ENCODE data around the gene RECQL5.

Gene RECQL5

DNA sequence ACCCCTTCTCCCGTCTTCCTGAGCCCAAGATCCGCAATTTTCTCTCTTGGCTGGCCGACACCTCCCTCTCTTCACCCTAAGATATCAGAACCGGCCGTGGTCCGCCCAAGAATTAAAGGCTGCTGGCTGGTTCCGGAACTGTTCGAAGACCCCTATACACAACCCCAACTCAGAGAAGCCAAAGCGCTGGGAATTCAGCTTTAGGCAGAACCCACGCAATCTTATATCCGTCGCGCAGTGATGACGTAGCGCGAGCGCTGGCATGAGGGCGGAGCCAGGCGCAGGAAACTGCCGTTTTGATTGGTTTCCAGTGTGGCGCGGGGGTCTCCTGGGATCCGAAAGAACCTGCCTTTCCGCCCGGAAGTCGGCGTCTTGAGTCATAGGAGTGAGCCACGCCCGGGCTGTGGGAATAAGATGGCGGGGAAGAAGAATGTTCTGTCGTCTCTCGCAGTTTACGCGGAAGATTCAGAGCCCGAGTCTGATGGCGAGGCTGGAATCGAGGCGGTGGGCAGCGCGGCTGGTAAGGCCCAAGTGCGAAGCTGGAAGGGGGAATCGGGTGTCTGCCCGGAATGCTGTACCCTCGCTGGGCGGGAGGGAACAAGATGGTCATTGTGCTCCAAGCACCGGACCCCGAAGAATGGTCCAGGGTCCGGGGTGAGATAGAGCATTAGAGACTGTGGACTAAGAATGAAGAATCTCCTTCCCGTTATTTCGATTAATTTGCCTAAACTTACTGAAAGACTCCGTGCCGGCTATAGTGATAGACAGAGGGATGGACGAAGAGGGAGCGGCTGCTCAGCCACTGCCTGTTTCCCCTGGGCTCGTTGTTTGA, at the start of gene RECQL5, which contains the start of gene SAP30BP:
Gene RECQL5, minus strand, starts transcription at position 196 of the 832 bp plus-strand sequence. CDS start 597 bp downstream, outside the sequence.
Gene SAP30BP, plus strand, starts transcription at position 380 of the 832 bp plus-strand sequence. Its CDS starts 35 bp downstream, at position 415.
- peak; percentile 70 to 96 for DNase-seq

DNA sequence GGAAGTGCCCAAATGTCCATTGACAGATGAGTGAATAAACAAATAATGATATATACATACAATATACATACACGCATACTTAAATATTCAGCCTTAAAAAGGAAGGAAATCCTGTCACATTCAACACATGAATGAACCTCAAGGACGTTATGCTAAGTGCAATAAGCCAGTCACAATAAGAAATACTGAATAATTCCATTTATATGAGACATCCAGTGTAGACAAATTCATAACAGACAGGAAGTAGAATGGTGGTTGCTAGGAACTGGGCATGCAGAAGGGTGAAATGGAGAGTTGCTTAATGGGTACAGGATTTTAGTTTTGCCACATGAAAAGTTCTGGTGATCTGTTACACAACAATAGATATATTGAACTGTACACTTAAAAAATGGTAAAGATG, 45.5 kb upstream of the RECQL5 start:
- DNase-seq = no peak

DNA sequence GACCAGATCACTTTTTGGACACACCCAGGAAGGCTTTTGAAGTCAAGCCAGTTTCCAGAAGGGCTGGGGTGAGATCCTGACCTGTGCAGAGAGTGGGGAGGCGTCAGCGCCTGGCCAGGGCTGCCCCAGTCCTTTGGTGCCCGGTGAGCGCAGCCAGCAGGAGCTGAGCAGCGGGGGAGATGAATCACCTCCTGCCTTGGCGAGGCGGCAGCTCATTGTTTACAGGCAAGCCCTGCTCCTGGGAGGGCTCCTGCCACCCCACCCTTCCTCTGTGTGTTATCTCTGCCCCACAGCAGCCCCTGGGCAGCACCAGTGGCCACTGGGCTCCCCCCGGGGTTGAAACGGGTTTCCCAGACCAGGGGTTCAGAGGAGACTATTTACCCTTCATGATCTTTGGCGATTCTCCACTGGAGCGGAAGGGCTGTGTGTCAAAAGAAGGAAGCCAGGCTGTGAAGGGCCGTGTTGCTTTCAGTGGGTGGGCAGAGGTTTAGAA, 40.2 kb upstream of the RECQL5 start:
- no peak for DNase-seq

DNA sequence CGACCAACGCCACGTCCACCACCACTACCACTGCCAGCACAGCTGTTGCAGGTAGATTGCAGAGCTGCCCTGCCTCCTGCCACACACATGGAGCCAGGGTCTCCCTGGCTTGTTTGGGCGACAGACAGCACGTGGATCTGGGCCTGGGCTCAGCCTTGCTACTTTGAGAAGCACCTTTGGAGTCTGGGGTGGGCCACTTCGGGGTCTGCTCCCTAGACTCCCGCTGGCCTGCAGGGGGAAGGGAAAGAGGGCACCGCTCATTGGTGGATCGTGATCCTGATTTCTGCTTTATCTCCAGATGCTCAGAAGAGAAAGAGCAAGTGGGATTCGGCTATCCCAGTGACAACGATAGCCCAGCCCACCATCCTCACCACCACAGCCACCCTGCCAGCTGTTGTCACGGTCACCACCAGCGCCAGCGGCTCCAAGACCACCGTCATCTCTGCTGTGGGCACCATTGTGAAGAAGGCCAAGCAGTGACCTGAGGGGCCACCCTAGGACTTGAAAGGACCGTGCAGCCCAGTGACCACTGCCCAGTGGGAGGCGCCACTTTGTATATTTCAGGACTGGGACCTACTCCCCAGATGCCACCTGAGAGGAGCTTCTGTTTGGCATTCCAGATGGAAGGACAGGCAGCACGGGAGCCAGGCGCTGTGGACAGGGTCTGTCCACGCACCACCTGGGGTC, 39.2 kb upstream of the RECQL5 start:
- no peak for DNase-seq

DNA sequence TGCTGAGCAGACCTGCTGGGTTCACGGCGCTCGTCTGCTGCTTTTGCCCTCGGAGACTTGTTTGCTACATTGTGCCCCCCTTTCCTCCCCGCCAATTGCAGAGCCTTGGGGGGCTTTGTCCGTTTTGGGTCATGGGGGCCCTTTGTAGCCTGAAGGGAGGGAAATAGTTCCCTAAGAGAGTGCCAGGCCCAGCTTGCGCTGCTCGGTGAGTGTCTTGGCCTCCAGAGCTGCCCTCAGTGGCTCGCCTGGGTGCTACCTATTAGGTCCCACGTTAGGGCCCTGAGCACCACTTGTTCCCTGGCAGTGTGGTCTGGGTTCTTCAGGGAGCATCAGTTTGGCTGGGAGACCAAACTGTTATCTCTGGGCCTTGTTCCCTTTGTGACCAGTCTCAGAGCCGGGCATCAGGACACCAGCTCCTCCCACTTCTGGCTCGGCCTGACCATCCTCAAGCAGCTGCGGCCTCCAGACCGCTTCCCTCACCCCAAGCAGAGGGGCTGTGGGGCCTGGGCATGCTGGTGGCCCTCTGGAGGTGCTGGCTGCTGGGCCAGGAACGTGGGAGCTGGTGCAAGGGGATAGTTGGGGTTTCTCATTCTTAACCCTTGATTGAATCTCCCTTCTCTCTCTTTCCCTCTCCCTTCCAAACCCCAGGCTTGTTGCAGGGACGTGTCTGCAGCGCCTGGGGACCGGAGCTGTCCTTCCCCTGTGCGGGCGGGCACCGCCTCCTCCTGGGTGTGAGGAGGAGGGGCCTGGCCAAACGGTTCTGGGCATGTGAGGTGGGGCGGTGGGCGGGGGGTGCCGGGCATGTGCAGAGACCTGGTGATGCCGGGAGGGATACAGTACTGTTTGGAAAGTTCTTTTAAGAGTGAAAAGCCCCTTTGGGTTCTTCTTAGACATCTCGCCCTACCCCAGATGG, 38.3 kb upstream of the RECQL5 start:
- DNase-seq = no peak

DNA sequence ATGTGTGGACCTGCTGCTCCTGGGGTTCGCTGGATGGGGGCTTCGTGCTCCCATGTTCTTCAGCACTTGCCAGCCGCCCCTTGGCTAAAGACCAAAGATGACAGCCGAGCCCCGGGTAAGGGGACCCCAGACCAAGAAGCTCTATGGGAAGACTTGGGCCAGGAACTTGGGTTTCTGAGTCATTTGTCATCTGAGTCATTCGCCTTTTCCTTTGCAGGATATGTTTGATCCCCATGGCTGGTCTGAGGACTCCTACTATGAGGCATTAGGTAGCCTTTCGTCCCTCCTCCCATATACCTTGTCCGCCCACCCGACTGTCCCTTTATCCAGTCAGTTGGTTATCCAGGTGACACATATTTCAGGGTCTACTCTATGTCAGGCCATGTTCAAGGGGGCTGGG, 36.6 kb upstream of the RECQL5 start:
- no peak for DNase-seq

DNA sequence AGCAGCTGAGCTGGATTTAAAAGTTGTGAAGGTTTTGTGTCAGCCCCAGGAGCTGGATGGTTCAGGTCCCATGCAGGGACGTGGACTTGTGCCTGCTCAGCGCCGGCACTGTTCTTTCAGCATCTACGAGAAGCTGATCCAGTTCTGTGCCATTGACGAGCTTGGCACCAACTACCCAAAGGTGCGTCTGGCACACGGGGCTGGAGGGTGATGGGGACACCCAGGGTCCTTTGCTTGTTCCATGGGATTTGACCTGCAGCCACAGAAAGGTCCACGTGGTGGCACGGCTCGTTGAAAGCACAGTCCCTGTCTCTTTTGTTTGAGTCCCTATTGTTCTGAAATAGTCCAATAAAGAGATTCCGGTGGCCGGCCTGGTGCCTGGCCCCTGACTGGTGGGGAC, 36.2 kb upstream of the RECQL5 start:
- no peak for DNase-seq

DNA sequence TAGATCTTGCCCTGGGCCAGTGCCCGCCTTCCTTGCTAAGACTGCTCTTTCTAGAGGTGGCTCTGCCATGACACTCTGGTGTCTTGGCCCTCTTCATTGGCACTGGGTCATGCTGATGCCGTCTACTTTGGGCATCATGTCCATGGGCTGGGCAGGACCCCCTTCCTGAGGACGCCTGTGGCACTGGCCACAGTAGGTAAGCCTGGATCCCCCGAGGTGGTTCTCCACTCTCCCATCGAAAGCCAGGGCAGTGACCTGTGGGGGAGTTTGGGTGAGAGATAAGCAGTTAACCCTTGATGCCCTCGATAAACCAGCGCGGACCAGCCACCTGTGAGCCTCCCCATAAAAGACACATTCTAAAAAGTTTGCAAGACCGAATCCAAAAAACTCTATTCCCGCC, 34.3 kb upstream of the RECQL5 start:
- DNase-seq = no peak

DNA sequence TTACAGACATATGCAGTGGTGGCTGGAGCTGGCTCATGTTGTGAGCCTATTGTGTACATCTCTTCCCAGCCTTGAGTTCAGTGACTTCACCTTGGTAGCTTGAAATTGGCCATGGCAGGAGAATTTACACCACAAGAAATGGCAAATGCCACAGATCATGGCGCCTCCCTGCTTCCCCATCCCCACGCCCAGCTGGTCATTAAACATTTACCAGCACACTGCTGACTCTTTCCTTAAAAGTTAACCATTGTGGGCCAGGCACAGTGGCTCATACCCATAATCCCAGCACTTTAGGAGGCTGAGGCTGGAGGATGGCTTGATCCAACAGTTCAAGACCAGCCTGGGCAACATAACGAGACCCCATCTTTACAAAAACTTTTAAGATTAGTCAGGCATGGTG, 31.7 kb upstream of the RECQL5 start:
- no peak for DNase-seq

DNA sequence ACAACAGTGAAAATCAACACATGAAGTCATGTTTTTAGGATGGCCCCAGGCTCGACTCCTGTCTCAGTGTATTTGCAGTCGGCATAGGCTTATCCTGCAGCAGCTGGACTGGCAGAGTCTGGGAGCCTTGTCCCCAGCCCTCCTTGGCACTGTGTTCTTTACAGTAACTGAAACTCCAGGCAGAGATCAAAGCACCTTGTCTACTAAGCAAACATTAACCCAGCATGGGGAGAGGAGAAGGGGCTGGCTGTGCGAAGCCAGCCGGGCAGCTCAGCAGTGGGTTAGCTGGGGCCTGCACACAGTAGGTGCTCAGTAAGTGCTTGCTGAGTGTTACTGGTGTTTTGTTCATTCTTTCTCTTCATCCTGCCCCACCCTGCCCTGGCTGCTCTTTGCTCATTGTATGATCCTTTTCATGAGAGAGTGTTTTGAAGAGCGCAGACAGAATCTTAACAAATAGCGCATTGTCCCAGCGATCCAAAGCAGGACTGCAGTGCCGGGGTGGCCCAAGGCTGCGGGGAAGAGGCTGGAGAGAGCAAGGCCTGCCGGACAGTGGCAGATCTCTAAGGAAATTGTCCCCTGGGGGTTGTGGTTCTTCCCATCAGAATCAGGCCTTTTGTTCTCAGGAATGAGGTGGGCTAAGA, 30.8 kb upstream of the RECQL5 start:
- DNase-seq = no peak

DNA sequence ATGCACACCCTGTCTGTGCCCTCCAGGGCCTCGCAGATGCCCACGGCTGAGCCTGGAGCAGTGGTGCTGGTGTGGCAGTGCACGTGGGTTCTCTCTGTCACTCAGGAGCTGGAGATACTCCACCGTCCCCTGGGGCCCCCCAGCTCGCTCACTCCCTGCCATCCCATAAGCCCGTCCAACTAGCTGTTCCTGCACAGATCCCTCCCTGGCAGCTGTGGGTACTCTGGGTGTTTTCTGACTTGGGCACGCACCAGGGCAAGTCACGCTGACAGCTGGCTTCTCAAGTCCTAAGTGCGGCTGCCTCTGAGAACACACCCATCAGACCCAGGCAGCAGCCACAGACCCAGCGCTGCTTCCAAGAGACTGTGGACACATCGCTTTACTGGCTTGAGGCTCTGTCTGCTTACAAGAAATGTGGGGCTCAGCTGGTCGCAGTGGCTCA, 28.9 kb upstream of the RECQL5 start:
- DNase-seq = no peak

DNA sequence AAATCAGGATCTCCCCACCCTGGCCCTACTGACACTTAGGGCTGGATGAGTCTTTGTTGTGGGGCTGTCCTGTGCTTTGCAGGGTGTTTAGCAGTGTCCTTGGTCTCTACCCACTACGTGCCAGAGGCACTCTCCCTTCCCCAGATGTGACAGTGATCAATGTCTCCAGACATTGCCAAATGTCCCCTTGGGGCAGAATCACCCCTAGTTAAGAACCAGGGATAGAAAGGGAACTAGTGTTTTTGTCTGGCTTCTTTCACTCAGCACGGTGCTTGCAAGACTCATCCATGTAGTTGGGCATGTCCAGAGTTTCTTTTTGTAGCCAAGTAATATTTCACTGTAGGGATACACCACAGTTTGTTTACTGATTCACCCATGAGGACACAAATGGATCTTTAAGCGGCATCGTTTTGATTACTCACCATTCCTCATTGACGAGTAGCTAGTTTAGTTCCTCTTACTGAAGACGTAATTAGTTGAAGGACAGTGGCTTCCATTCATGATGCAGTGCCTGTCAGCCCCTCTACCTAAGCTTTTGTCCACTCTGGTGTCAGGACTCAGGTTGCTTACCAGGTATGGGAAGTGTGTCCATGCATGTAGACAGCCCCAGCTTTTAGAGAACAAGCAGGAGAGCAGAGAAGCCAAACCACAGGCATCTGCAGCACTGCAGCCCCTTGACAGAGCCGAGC, 28.3 kb upstream of the RECQL5 start:
- DNase-seq = no peak

DNA sequence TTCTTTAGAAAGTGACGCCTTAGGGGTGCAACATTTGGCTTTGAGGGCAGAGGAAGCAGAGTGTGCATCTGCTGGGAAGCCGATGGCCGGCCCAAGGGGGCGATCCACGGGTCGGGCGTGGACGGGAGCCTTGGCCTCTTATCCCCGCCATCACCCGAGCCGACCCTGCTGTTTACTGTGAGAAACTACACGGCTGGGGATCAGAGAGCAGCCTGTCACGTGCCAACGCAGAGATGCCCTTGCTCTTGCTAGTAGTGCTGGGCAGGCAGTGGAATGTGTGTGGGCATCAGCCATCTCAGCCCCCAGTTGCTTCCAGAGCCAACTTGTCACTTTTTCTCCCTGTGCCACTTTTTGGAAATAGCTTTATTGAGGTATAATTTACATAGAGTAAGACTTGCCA, 27.6 kb upstream of the RECQL5 start:
- no peak for DNase-seq

DNA sequence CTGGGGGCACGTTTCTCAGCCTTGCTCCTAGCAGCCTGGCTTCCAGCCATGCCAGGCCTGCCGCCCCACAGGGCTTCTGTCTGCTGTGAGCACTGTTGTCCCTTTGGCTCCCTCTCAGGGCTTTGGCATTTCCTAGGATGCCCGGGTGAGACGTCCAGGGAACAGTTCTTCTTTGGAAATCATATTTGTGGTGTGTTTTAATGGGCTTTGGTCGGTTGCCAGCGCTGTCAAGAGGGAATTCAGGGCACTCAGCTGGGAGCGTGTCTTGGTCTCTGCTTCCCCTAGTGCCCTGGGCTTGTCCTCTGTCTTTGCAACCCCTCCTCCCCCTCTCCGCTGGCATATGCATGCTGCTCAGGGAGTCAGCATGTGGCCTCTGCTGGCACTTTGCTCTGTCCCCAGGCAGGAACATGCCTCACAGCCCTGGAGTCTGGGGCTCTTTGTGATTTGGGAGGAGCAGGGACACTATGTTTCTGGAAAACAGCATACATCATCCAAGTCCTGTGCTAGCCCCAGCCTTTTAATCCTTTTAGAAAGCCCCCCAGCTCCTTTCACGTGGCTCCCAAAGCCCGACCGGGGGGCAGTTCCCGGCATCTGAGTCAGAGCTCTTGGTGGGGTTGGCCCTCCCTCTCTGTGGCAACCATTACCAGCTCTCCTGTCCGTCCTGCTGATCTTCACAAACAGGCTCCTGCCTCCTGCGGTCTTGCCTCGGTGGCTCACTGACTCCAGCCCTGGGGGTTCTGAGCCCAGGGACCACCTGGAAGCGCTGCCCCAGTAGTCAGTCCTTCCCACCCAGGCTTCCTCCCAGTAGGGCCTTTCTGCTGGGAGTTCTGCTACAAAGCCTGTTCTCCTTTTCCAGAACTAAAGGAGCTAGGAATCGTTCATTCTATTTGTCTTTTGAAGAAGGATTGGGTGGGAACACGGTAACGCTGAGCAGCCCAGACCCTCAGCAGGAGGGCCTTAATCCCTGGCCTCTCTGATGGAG, 26.8 kb upstream of the RECQL5 start:
- DNase-seq = peak; percentile 33 to 77

DNA sequence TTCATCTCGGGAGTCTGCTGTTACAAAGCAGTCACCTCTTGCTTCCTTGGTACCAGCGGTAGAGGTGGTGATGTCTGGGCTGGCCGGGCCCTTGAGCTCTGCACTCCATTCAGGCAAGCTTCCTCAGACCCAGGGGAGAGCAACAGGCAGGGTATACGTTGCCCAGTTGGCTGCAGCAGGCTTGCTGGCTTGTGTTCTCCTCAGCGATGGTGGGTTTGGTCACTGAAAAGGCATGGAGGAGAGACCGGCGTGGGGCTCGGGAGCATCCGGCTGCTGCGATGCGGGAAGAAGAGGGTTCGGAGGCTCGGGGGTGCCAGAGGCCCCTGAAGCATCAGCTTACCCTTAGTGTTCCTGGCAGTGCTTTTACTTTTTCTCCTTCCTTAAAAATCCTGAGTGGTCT, 26.0 kb upstream of the RECQL5 start:
- DNase-seq = no peak

DNA sequence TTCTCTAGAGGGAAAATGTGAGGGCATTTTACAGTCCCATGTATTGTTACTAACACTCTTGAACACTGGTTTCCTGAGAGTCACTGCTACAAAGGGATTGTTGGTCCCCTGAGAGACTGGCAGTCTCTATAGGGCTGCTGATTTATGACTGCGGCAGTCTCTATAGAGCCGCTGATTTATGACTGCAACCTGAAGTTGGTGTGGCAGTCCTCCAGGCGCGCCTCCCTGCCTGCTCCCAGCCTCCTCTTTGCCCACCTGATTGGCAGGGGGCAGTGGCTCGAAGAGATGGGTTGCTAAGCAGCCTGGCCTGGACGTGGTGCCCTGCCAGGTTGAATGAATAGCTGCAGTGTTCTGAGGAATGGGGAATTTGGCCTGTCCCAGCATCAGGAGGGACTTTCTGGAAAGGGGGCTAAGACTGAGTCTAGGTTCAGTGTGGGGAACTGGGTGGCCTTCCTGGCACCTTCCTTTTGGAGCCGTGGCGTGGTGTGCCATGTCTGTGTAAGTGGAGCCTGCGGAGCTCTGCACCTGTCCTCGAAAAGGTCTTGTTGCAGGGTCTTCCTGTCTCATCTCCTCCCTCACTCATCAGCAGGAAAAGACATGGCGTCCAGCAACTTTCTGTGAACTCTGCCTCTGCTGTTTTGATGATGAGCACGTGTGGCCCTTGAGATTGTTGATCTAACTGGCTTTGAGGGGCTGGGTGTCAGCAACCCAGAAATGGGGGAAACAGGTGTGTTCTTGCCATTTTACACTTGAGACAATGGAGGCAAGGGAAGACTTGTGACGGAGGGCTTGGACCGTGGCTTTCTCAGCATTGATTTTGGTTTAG, 25.1 kb upstream of the RECQL5 start:
- no peak for DNase-seq

DNA sequence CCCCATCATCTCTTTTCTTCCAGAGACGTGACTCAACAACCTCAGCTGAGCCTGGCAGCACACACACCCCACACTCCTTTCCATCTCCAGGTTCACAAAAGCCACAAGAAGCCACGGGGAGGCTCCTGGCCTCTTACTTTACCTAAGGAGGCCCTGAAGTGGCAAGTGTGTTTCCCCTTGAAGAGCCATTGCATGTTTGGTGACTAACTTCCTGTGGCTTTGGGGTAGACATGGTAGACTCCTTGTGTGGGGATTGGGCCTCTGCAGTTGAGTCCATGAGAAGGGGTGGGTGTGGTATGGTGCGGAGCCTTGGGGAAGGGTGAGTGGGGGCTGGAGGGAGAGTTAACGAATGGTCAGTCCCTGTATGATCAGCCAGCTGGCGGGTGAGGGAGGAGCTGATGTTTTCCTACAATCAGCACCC, 24.4 kb upstream of the RECQL5 start:
- no peak for DNase-seq

DNA sequence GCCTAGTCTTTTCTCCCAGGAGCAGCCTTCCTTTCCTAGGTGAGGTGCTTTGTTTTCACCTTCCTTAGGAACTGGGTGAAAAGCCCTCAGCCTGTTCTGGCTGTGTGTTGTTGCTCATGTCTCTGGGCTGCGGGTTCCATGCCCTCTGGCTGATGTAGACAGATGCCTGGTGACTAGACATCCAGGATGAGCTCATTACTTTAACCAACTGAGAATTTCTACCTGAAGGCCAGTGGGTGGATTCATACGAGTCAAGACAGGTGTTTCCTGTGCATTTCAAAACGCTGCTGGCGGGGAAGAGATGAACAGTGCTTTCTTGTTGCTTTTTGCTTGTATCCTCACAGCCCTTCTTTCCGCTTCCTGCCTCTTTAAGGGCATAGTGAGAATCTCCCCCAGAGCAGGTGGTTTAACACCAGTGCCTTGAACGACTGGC, 22.5 kb upstream of the RECQL5 start:
- no peak for DNase-seq

DNA sequence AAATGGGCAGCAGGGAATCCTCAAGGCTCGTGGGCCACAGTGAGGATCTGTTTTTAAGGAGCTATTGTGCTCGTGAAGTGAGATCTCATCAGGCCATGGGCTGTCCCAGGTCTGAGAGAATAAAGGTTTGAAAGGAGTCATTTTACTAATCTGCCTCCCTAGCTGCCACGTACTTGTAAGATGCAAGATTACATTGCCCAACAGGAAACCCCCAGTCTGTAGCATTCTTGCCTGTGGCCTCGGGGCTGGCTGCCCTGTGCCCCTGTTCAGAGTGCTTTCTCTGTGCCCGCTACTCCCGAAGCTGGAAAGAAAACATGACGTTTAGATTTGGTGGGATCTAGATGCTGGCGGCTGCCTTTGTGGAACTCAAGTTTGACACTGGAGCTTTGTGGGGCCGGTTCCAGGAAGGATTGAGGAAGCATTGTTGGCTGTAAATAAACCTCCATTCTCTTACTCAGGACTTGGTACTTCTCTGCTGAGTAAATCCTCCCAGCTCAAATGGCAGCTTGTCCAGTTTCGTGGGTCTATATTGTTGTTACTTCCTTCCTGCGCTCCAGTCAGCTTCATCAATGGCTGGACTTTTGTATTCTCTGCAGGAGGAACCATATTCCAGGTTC, 21.4 kb upstream of the RECQL5 start:
- no peak for DNase-seq

All from cerebellar nuclear complex (tissue), 1 donor.